Subcutaneous adipose tissue (tissue), 4 donors: ENCODE data around the gene SUGCT. TPM values are rescaled to one million over a fixed set of nuclear protein-coding genes. Genes with fewer than 3 reads are reported as not detected.

Experiments used
- CTCF ChIP-seq: fragments of 450-650 bp; IDR thresholded peaks from one replicate; pipeline ENCODE4 v1.5.1; 2016; ENCODE audit warnings: low read depth, mild to moderate bottlenecking, control low read depth, antibody characterized with exemption, moderate library complexity
- total RNA-seq, 4 donors: library from RNA; depleted of rRNA; stranded (reverse); fragments of >200 nt; gene quantifications; one replicate each; pipeline ENCODE4 v1.1.0, GENCODE V29; 2016

Gene SUGCT
- total RNA-seq, 4 donors from 2014 or later, result 1.1 to 3.1 (median 1.8) TPM

DNA sequence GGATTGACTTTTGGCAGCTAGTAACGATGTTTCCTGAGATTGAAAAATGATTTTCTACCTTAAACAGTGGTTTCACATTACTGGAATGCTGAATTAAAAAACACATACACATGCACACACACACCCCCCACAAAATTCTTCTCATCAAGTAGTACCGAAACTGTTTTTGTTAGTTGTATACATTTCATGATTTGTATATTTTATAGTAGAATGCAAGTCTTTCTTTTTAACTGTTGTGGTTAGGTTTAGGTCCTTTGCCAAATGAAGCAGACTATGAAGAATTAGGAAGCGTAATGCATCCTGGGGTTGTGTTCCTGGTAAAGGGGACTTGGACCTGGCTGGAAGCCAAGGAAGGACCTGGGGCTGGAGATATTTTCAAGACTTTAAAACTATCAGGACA, 505.8 kb downstream of the SUGCT start:
- TF ChIP-seq CTCF, result no peak

DNA sequence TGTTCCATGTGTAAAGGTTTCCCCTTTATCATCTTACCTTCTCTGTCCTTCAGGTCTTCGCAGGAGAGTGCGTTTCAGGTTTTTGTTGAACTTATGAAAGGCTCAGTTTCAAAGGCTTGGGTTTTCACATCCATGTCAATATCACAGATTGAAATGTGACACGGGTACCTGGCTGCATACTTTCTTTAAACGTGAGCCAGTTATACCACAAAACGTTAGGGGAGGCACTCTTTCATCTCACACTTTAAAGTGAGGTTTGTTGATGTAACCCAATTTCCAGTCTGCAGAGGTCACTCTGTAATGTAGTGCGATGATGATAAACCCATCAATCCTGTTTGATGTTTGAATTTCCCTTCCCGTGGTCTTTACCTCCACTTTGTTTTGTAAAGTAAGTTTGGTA, 506.9 kb downstream of the SUGCT start:
- no peak for TF ChIP-seq CTCF

- no peak for TF ChIP-seq CTCF
These were observed 508.9 kb downstream of the SUGCT start for GRCh38 chr7:40643664-40644063.

DNA sequence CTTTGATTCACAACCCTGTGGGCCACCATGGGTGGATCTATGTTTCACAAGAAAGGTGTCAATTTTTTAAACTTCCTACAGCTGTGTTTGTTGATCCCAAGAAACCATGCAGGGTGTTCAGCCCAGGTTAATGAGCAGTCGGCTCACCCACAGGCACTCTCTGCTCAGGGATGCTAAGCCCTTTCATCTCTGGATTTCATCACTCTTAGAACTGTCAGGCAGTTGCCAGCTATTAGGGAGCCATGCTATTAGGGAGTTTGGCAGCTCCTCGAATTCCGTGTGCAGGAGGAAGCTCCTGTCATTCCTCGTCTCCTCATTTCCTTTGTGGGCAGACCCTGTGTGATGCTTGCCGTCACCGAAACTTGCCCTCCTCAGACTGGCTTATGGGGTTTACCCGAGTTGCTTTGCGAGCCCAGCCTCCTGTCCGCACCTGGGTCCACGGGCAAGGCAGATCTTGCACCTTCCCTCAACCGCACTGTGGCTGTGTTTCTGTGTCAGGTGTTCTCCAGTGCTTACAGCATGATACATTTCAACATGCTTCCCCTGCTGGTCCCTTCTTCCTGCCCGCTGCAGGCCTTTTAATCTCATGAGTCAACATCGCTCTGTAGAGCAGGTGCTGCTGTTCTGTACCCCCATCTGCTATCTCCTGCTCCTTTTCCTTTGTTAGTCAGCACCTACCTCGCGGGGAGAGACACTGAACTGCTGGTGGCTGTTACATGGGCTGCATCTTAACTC, 509.8 kb downstream of the SUGCT start:
- no peak for TF ChIP-seq CTCF

DNA sequence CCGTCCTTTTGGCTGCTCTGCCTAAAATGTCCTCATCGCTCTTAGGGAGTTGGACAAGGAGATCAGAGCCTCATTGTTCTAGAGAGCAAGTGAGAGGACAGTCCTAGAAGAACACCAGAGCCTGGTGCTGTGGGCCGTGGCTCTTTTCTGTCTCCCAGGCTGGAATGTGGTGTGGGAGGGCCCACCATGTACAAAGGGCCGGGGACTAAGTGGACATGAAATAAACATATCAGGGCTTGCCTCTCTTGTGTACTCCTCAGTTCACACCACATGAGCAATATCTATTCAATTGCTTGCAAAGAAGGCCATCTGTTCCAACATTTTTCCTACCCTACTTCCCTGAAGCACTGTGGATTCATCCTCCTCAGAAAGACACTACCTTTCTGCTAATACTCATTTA, 510.4 kb downstream of the SUGCT start:
- TF ChIP-seq CTCF, result no peak

- no peak for TF ChIP-seq CTCF
These were observed 511.9 kb downstream of the SUGCT start for GRCh38 chr7:40646717-40647116.

GRCh38 chr7:40647719-40648118, 512.9 kb downstream of the SUGCT start:
- TF ChIP-seq CTCF, result no peak
